Stimulated activated memory B cell treated with anti-CD40 and anti-IgM and Interleukin-4, amounts not matched to agents 10 μg/mL and 1 μg/mL and 100 μg/mL, for 72 hours (primary cell): ENCODE data around the gene MYO1D.

Experiments
- ATAC-seq: fragments of 150-1000 bp; cut with Tn5 transposase; 2 replicates; pipeline ENCODE4 v1.10.0; 2021
- H3K27ac Mint-ChIP-seq: one replicate; pipeline ENCODE4 v1.8.0; 2022; ENCODE audit warnings: mild to moderate bottlenecking, mixed read lengths
- H3K27me3 Mint-ChIP-seq: one replicate; pipeline ENCODE4 v1.8.0; 2022; ENCODE audit warnings: mixed read lengths
- H3K36me3 Mint-ChIP-seq: one replicate; pipeline ENCODE4 v1.8.0; 2022; ENCODE audit warnings: mixed read lengths
- H3K4me1 Mint-ChIP-seq: one replicate; pipeline ENCODE4 v1.8.0; 2022; ENCODE audit warnings: mixed read lengths
- H3K4me3 Mint-ChIP-seq: one replicate; pipeline ENCODE4 v1.8.0; 2022; ENCODE audit warnings: mild to moderate bottlenecking, moderate library complexity, mixed read lengths
- H3K9me3 Mint-ChIP-seq: one replicate; pipeline ENCODE4 v1.8.0; 2022; ENCODE audit warnings: mixed read lengths

Gene MYO1D

GRCh38 chr17:32625971-32626370 lies 251.0 kb downstream of the MYO1D start:
- H3K27me3 Mint-ChIP-seq, result no peaks in the 10 kb centered on the region
- H3K4me3 Mint-ChIP-seq, result no peak overlapping the region
- no peaks in the 10 kb centered on the region for H3K4me1 Mint-ChIP-seq
- H3K36me3 Mint-ChIP-seq, result peaks cover 15% of the 10 kb centered on the region
- no peaks in the 10 kb centered on the region for H3K9me3 Mint-ChIP-seq
- H3K27ac Mint-ChIP-seq, result no peak overlapping the region
- no peak for ATAC-seq

GRCh38 chr17:32623196-32623595 lies 253.7 kb downstream of the MYO1D start:
- Mint-ChIP-seq H3K4me3 (no peak overlapping the region), H3K27me3 (no peaks in the 10 kb centered on the region), H3K36me3 (no peaks in the 10 kb centered on the region), H3K4me1 (no peaks in the 10 kb centered on the region), H3K27ac (no peak overlapping the region), H3K9me3 (no peaks in the 10 kb centered on the region)
- no peak for ATAC-seq

- no peaks in the 10 kb centered on the region for H3K4me1 Mint-ChIP-seq
- no peak overlapping the region for H3K27ac Mint-ChIP-seq
- no peaks in the 10 kb centered on the region for H3K27me3 Mint-ChIP-seq
- H3K4me3 Mint-ChIP-seq, result no peak overlapping the region
- ATAC-seq, result no peak
- H3K36me3 Mint-ChIP-seq, result no peaks in the 10 kb centered on the region
- H3K9me3 Mint-ChIP-seq, result no peaks in the 10 kb centered on the region
Measured at GRCh38 chr17:32622540-32622939, 254.4 kb downstream of the MYO1D start.

GRCh38 chr17:32621612-32622312 lies 255.2 kb downstream of the MYO1D start:
- Mint-ChIP-seq H3K9me3 (no peaks in the 10 kb centered on the region), H3K27me3 (no peaks in the 10 kb centered on the region), H3K27ac (no peak overlapping the region), H3K36me3 (no peaks in the 10 kb centered on the region), H3K4me3 (no peak overlapping the region), H3K4me1 (no peaks in the 10 kb centered on the region)
- ATAC-seq, result no peak

- H3K9me3 Mint-ChIP-seq, result no peaks in the 10 kb centered on the region
- no peak overlapping the region for H3K4me3 Mint-ChIP-seq
- H3K27ac Mint-ChIP-seq, result no peak overlapping the region
- no peak for ATAC-seq
- H3K27me3 Mint-ChIP-seq, result no peaks in the 10 kb centered on the region
- no peaks in the 10 kb centered on the region for H3K4me1 Mint-ChIP-seq
- H3K36me3 Mint-ChIP-seq, result no peaks in the 10 kb centered on the region
Measured at GRCh38 chr17:32615326-32615725, 261.6 kb downstream of the MYO1D start.

GRCh38 chr17:32610943-32611342 lies 266.0 kb downstream of the MYO1D start:
- ATAC-seq, result no peak
- peaks cover 10% of the 10 kb centered on the region for H3K4me1 Mint-ChIP-seq
- H3K9me3 Mint-ChIP-seq, result no peaks in the 10 kb centered on the region
- no peak overlapping the region for H3K27ac Mint-ChIP-seq
- no peaks in the 10 kb centered on the region for H3K27me3 Mint-ChIP-seq
- no peaks in the 10 kb centered on the region for H3K36me3 Mint-ChIP-seq
- no peak overlapping the region for H3K4me3 Mint-ChIP-seq

GRCh38 chr17:32609884-32610650 lies 266.9 kb downstream of the MYO1D start:
- Mint-ChIP-seq H3K36me3 (no peaks in the 10 kb centered on the region), H3K4me1 (peaks cover 10% of the 10 kb centered on the region), H3K9me3 (no peaks in the 10 kb centered on the region), H3K27me3 (no peaks in the 10 kb centered on the region), H3K4me3 (no peak overlapping the region), H3K27ac (no peak overlapping the region)
- no peak for ATAC-seq

- Mint-ChIP-seq H3K9me3 (no peaks in the 10 kb centered on the region), H3K4me3 (no peak overlapping the region), H3K27ac (no peak overlapping the region), H3K36me3 (peaks cover 6% of the 10 kb centered on the region), H3K4me1 (peaks cover 10% of the 10 kb centered on the region), H3K27me3 (no peaks in the 10 kb centered on the region)
- peak; percentile 98 for ATAC-seq
Measured at GRCh38 chr17:32609085-32609484, 267.8 kb downstream of the MYO1D start.

- no peak overlapping the region for H3K27ac Mint-ChIP-seq
- H3K36me3 Mint-ChIP-seq, result peaks cover 6% of the 10 kb centered on the region
- H3K4me1 Mint-ChIP-seq, result peaks cover 10% of the 10 kb centered on the region
- no peaks in the 10 kb centered on the region for H3K27me3 Mint-ChIP-seq
- H3K9me3 Mint-ChIP-seq, result no peaks in the 10 kb centered on the region
- H3K4me3 Mint-ChIP-seq, result no peak overlapping the region
- no peak for ATAC-seq
Measured at GRCh38 chr17:32608267-32608666, 268.7 kb downstream of the MYO1D start.

GRCh38 chr17:32604966-32605365 lies 272.0 kb downstream of the MYO1D start:
- H3K27me3 Mint-ChIP-seq, result no peaks in the 10 kb centered on the region
- H3K27ac Mint-ChIP-seq, result no peak overlapping the region
- peaks cover 10% of the 10 kb centered on the region for H3K4me1 Mint-ChIP-seq
- H3K4me3 Mint-ChIP-seq, result no peak overlapping the region
- ATAC-seq, result no peak
- no peaks in the 10 kb centered on the region for H3K9me3 Mint-ChIP-seq
- H3K36me3 Mint-ChIP-seq, result peaks cover 29% of the 10 kb centered on the region

- no peaks in the 10 kb centered on the region for H3K4me1 Mint-ChIP-seq
- no peak overlapping the region for H3K4me3 Mint-ChIP-seq
Measured at GRCh38 chr17:32602396-32602795, 274.5 kb downstream of the MYO1D start.

GRCh38 chr17:32601866-32602265 lies 275.1 kb downstream of the MYO1D start:
- Mint-ChIP-seq H3K27me3 (no peaks in the 10 kb centered on the region), H3K9me3 (no peaks in the 10 kb centered on the region), H3K4me1 (no peaks in the 10 kb centered on the region), H3K27ac (no peak overlapping the region), H3K36me3 (peaks cover 29% of the 10 kb centered on the region), H3K4me3 (no peak overlapping the region)
- no peak for ATAC-seq

More at GRCh38 chr17:32602396-32602795, 274.5 kb downstream of the MYO1D start:
- no peak for ATAC-seq
- Mint-ChIP-seq H3K9me3 (no peaks in the 10 kb centered on the region), H3K27me3 (no peaks in the 10 kb centered on the region), H3K27ac (no peak overlapping the region), H3K36me3 (peaks cover 29% of the 10 kb centered on the region)

- H3K4me1 Mint-ChIP-seq, result no peaks in the 10 kb centered on the region
- H3K4me3 Mint-ChIP-seq, result no peak overlapping the region
- peaks cover 15% of the 10 kb centered on the region for H3K36me3 Mint-ChIP-seq
- H3K9me3 Mint-ChIP-seq, result no peaks in the 10 kb centered on the region
- ATAC-seq, result no peak
- H3K27ac Mint-ChIP-seq, result no peak overlapping the region
- H3K27me3 Mint-ChIP-seq, result no peaks in the 10 kb centered on the region
Measured at GRCh38 chr17:32596628-32597027, 280.3 kb downstream of the MYO1D start.

- Mint-ChIP-seq H3K9me3 (no peaks in the 10 kb centered on the region), H3K4me3 (no peak overlapping the region)
Measured at GRCh38 chr17:32596206-32596605, 280.7 kb downstream of the MYO1D start.

GRCh38 chr17:32593003-32593402 lies 283.9 kb downstream of the MYO1D start:
- no peaks in the 10 kb centered on the region for H3K36me3 Mint-ChIP-seq
- no peaks in the 10 kb centered on the region for H3K4me1 Mint-ChIP-seq
- H3K27me3 Mint-ChIP-seq, result no peaks in the 10 kb centered on the region
- H3K27ac Mint-ChIP-seq, result no peak overlapping the region
- no peak overlapping the region for H3K4me3 Mint-ChIP-seq
- no peak for ATAC-seq
- H3K9me3 Mint-ChIP-seq, result no peaks in the 10 kb centered on the region

More at GRCh38 chr17:32596206-32596605, 280.7 kb downstream of the MYO1D start:
- peaks cover 11% of the 10 kb centered on the region for H3K36me3 Mint-ChIP-seq
- H3K27me3 Mint-ChIP-seq, result no peaks in the 10 kb centered on the region
- no peak for ATAC-seq
- H3K27ac Mint-ChIP-seq, result no peak overlapping the region
- H3K4me1 Mint-ChIP-seq, result no peaks in the 10 kb centered on the region

- Mint-ChIP-seq H3K9me3 (no peaks in the 10 kb centered on the region), H3K27me3 (no peaks in the 10 kb centered on the region), H3K4me1 (no peaks in the 10 kb centered on the region), H3K27ac (no peak overlapping the region), H3K36me3 (peaks cover 5% of the 10 kb centered on the region), H3K4me3 (no peak overlapping the region)
- no peak for ATAC-seq
Measured at GRCh38 chr17:32591405-32591804, 285.5 kb downstream of the MYO1D start.
